WTC11 (cell line): ENCODE measurements around the gene STK35. TPM values are rescaled to one million over a fixed set of nuclear protein-coding genes. Genes with fewer than 3 reads are reported as not detected.
A peak's percentile ranks its signal among the peaks of the same experiment; 100 is the strongest.

Source experiments
- ATAC-seq: fragments of 200-7000 bp; cut with Tn5 transposase; 2 replicates; pipeline ENCODE4 v1.10.0; 2021; ENCODE audit warnings: mild to moderate bottlenecking, moderate library complexity
- CTCF ChIA-PET: fragments of 300-600 bp; sonication (Branson Sonifier 250); formaldehyde crosslinking; loops from one replicate; lab custom pipeline; 2021; ENCODE audit warnings: antibody characterized with exemption; lab: Charles Lee
- POLR2A ChIA-PET: fragments of 350-600 bp; sonication (Branson Sonifier 250); formaldehyde crosslinking; loops from one replicate; lab custom pipeline; 2021; ENCODE audit warnings: antibody characterized with exemption; lab: Charles Lee
- DNase-seq: peaks from one replicate; pipeline ENCODE4 v3.0.0; 2021; ENCODE audit warnings: low spot score
- H3K27ac Mint-ChIP-seq: 2 replicates; pipeline ENCODE4 v1.8.0; 2021; ENCODE audit warnings: mixed read lengths
- H3K27me3 Mint-ChIP-seq: 2 replicates; pipeline ENCODE4 v1.8.0; 2021; ENCODE audit warnings: low read depth, mild to moderate bottlenecking, moderate library complexity, mixed read lengths
- H3K36me3 Mint-ChIP-seq: 2 replicates; pipeline ENCODE4 v1.8.0; 2021; ENCODE audit warnings: mixed read lengths
- H3K4me1 Mint-ChIP-seq: 2 replicates; pipeline ENCODE4 v1.8.0; 2022; ENCODE audit warnings: mixed read lengths
- H3K4me3 Mint-ChIP-seq: 2 replicates; pipeline ENCODE4 v1.8.0; 2021; ENCODE audit warnings: mild to moderate bottlenecking, moderate library complexity, mixed read lengths
- H3K9me3 Mint-ChIP-seq: 2 replicates; pipeline ENCODE4 v1.8.0; 2021; ENCODE audit warnings: mixed read lengths
- ATF6 ChIP-seq: sonication (generic); formaldehyde crosslinking; IDR thresholded peaks from 2 replicates; pipeline ENCODE4 v1.8.1; 2023; ENCODE audit warnings: mild to moderate bottlenecking, missing genetic modification reagents
- CBFB ChIP-seq: sonication (generic); formaldehyde crosslinking; IDR thresholded peaks from 2 replicates; pipeline ENCODE4 v1.8.1; 2022; ENCODE audit warnings: mild to moderate bottlenecking, low read depth, missing genetic modification reagents
- ELF4 ChIP-seq: sonication (generic); formaldehyde crosslinking; IDR thresholded peaks from 2 replicates; pipeline ENCODE4 v1.8.1; 2022; ENCODE audit warnings: low read depth, mild to moderate bottlenecking, moderate library complexity, missing genetic modification reagents
- ETV6 ChIP-seq: sonication (generic); formaldehyde crosslinking; IDR thresholded peaks from 2 replicates; pipeline ENCODE4 v1.8.1; 2022; ENCODE audit warnings: mild to moderate bottlenecking, missing genetic modification reagents
- GABPB1 ChIP-seq: sonication (generic); formaldehyde crosslinking; IDR thresholded peaks from 2 replicates; pipeline ENCODE4 v1.8.1; 2023; ENCODE audit warnings: mild to moderate bottlenecking, missing genetic modification reagents
- HMGA2 ChIP-seq: fragments of 250-450 bp; sonication (Bioruptor Pico); IDR thresholded peaks from 2 replicates; pipeline ENCODE4 v1.4.0; 2021; ENCODE audit warnings: mild to moderate bottlenecking, moderate library complexity
- HMGXB4 ChIP-seq: sonication (generic); formaldehyde crosslinking; IDR thresholded peaks from 2 replicates; pipeline ENCODE4 v1.8.1; 2023; ENCODE audit warnings: mild to moderate bottlenecking, moderate library complexity, missing genetic modification reagents
- JAZF1 ChIP-seq: fragments of 250-450 bp; sonication (Bioruptor Pico); IDR thresholded peaks from 2 replicates; pipeline ENCODE4 v1.9.0; 2021; ENCODE audit warnings: moderate library complexity, mild to moderate bottlenecking, inconsistent platforms
- MXD4 ChIP-seq: fragments of 250-450 bp; sonication (Bioruptor Pico); IDR thresholded peaks from 2 replicates; pipeline ENCODE4 v1.8.0; 2021; ENCODE audit warnings: mild to moderate bottlenecking, moderate library complexity, borderline replicate concordance
- NR1H2 ChIP-seq: sonication (generic); formaldehyde crosslinking; IDR thresholded peaks from 2 replicates; pipeline ENCODE4 v1.9.0; 2021; ENCODE audit warnings: mild to moderate bottlenecking, moderate library complexity, missing genetic modification reagents
- NR3C1 ChIP-seq: sonication (generic); formaldehyde crosslinking; conservative IDR thresholded peaks from 2 replicates; pipeline ENCODE4 v1.8.1; 2023; ENCODE audit warnings: low read depth, mild to moderate bottlenecking, missing genetic modification reagents
- STAT6 ChIP-seq: sonication (generic); formaldehyde crosslinking; conservative IDR thresholded peaks from 2 replicates; pipeline ENCODE4 v1.8.1; 2023; ENCODE audit warnings: mild to moderate bottlenecking, low read depth, missing genetic modification reagents, moderate library complexity
- TCF7 ChIP-seq: sonication (generic); formaldehyde crosslinking; IDR thresholded peaks from 2 replicates; pipeline ENCODE4 v1.8.0; 2022; ENCODE audit warnings: mild to moderate bottlenecking, low read depth, missing genetic modification reagents, moderate library complexity
- TP53 ChIP-seq: sonication (generic); formaldehyde crosslinking; IDR thresholded peaks from 2 replicates; pipeline ENCODE4 v1.8.1; 2023; ENCODE audit warnings: mild to moderate bottlenecking, missing genetic modification reagents
- USF1 ChIP-seq: sonication (generic); formaldehyde crosslinking; IDR thresholded peaks from 2 replicates; pipeline ENCODE4 v1.8.0; 2022; ENCODE audit warnings: mild to moderate bottlenecking, missing genetic modification reagents
- USF2 ChIP-seq: sonication (generic); formaldehyde crosslinking; IDR thresholded peaks from 2 replicates; pipeline ENCODE4 v1.8.1; 2023; ENCODE audit warnings: mild to moderate bottlenecking, missing genetic modification reagents, moderate library complexity
- ZBTB43 ChIP-seq: sonication (generic); formaldehyde crosslinking; IDR thresholded peaks from 2 replicates; pipeline ENCODE4 v1.8.1; 2023; ENCODE audit warnings: mild to moderate bottlenecking, missing genetic modification reagents
- ZNF396 ChIP-seq: fragments of 250-450 bp; sonication (Bioruptor Pico); IDR thresholded peaks from 2 replicates; pipeline ENCODE4 v1.8.0; 2021; ENCODE audit warnings: mild to moderate bottlenecking, moderate library complexity, borderline replicate concordance
- total RNA-seq: library from RNA; stranded (reverse); gene quantifications from 3 replicates; pipeline ENCODE4 v1.2.3, GENCODE V29; 2021
- TF ChIP-seq, protein P1 (sequence below): sonication (generic); formaldehyde crosslinking; IDR thresholded peaks from 2 replicates; pipeline ENCODE4 v1.8.1; 2022; ENCODE audit warnings: mild to moderate bottlenecking, moderate library complexity, missing genetic modification reagents
- TF ChIP-seq, protein P2 (sequence below): fragments of 250-450 bp; sonication (Bioruptor Pico); IDR thresholded peaks from 2 replicates; pipeline ENCODE4 v1.8.0; 2021; ENCODE audit warnings: mild to moderate bottlenecking

Gene STK35
- total RNA-seq, 1 experiment from 2014 or later = 37.2 TPM

DNA sequence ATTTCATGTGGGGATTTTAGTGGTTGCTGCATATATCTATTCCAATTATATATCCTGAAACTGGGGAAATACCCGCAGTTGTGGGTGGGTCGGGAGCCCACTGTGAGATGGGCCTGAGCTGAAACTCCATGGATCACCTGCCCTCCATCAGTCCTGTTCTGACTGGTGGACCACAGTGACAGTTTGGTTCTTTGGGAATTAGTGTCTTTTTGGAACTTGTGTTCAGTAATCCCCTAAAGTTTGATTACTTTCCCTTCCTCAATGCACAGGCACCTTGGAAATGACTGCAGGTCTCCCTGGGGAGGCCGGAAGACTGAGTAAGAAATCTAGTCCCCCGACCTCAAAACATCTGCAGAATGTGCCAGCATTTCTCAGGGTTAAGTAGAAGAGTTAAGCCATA, 11.3 kb downstream of the STK35 start (continued):
- TF ChIP-seq ELF4 (no peak), STAT6 (CRISPR knock-in tag) (no peak), JAZF1 (CRISPR knock-in tag) (no peak), ATF6 (CRISPR knock-in tag) (no peak), USF1 (no peak), HMGA2 (CRISPR knock-in tag) (no peak), HMGXB4 (no peak), USF2 (CRISPR knock-in tag) (no peak), GABPB1 (CRISPR knock-in tag) (no peak), MXD4 (no peak), ETV6 (CRISPR knock-in tag) (no peak), CBFB (no peak)

DNA sequence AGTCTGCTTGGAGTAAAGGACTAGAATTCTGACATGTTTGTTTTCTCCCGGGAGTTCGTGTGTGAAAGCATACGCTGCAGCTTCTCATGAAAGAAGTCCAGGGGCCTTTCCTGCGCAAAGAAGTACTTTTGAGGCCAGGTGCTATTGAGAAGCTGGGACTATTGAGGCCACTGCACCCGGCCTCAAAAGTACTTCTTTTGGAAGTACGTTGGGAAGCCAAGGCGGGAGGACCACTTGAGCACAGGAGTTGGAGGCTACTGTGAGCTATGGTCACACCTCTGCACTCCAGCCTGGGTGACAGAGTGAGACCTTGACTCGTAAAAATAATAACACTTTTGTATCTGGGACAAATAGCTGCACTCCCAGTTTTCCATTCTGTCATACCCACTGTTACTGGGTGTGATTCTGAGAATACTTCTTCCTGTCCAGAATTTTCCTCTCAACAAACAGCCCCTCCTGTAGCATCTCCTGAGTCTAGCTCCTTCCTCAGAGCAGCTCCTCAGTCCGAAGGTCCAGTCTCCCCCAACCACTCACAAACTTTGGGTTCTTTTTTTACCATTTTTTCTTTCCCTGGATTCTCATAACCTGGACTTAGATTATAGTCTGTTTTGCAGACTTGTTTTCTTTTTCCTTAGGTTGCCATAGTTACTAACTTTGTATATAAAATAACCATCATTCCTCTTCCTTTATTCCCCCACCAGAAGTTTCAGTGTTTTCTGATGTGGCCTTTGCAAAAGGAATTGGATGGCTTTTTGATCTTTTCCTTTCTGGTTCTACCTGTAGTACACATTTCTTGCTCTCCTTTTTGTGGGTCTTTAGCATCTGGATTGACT, 12.7 kb downstream of the STK35 start:
- Mint-ChIP-seq H3K4me3 (no peak overlapping the region), H3K27me3 (no peaks in the 10 kb centered on the region), H3K4me1 (peaks cover 7% of the 10 kb centered on the region), H3K36me3 (peaks cover 39% of the 10 kb centered on the region), H3K9me3 (no peaks in the 10 kb centered on the region), H3K27ac (peak overlapping the region; percentile 60; the same call in 1 of the 2 replicates)
- POLR2A ChIA-PET = no interaction called here
- DNase-seq (no peak), ATAC-seq (no peak)
- CTCF ChIA-PET = no interaction called here
- no peak for TF ChIP-seq ZNF396 (CRISPR knock-in tag)
- TF ChIP-seq JAZF1 (CRISPR knock-in tag) = no peak
- TF ChIP-seq ZBTB43 (CRISPR knock-in tag) = no peak
- TF ChIP-seq TP53 (CRISPR knock-in tag) = no peak
- TF ChIP-seq, protein P1, sequence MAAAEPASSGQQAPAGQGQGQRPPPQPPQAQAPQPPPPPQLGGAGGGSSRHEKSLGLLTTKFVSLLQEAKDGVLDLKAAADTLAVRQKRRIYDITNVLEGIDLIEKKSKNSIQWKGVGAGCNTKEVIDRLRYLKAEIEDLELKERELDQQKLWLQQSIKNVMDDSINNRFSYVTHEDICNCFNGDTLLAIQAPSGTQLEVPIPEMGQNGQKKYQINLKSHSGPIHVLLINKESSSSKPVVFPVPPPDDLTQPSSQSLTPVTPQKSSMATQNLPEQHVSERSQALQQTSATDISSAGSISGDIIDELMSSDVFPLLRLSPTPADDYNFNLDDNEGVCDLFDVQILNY (CRISPR knock-in tag) = no peak
- no peak for TF ChIP-seq TCF7 (CRISPR knock-in tag)
- TF ChIP-seq NR1H2 = no peak
- no peak for TF ChIP-seq NR3C1 (CRISPR knock-in tag)
- no peak for TF ChIP-seq STAT6 (CRISPR knock-in tag)
- TF ChIP-seq, protein P2, sequence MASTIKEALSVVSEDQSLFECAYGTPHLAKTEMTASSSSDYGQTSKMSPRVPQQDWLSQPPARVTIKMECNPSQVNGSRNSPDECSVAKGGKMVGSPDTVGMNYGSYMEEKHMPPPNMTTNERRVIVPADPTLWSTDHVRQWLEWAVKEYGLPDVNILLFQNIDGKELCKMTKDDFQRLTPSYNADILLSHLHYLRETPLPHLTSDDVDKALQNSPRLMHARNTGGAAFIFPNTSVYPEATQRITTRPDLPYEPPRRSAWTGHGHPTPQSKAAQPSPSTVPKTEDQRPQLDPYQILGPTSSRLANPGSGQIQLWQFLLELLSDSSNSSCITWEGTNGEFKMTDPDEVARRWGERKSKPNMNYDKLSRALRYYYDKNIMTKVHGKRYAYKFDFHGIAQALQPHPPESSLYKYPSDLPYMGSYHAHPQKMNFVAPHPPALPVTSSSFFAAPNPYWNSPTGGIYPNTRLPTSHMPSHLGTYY (CRISPR knock-in tag) = no peak
